Adrenal gland (tissue), 5 donors: ENCODE data around the gene CSNK1E.

ENCODE experiments used
- CTCF ChIP-seq, 6 experiments: fragments of 450-650 bp in 4 of 6; fragments of 200-600 bp in 2 of 6; sonication (generic) in 1 of 6; IDR thresholded peaks; 1 replicate in 5 of 6; 2 replicates in 1 of 6; pipeline versions ENCODE4 v1.5.1 to v1.8.0; 2016 to 2021; ENCODE audit warnings: antibody characterized with exemption in 6 of 6, mild to moderate bottlenecking in 2 of 6, moderate library complexity in 1 of 6
- POLR2A ChIP-seq, 2 donors: fragments of 450-650 bp; IDR thresholded peaks; one replicate each; pipeline ENCODE4 v1.6.1; 2017; ENCODE audit warnings: antibody characterized with exemption in 2 of 2, mild to moderate bottlenecking in 2 of 2, moderate library complexity in 1 of 2
- donor health status: DM: no; HTN: no; CAD: no.

GRCh38 chr22:38266120-38266519 lies 51.1 kb downstream of the CSNK1E start:
- TF ChIP-seq CTCF (IDR thresholded peaks at IDR 0.05) (no peak), POLR2A (IDR thresholded peaks at IDR 0.05) (no peak)
